GM10266 (cell line): ENCODE results near the gene ZIC2.

Experiments used
- DNase-seq: peaks from one replicate; pipeline ENCODE4 v3.0.0; 2012; ENCODE audit errors: extremely low spot score
- CTCF ChIP-seq: IDR thresholded peaks from 2 replicates; pipeline ENCODE4 v1.5.1; 2012; ENCODE audit warnings: mild to moderate bottlenecking, low read depth; ENCODE audit not compliant: control insufficient read depth, insufficient read depth; ENCODE audit errors: missing control alignments

ZIC2 gene

GRCh38 chr13:99960663-99961311 is 20.8 kb upstream of the ZIC2 start:
- no peak for DNase-seq

GRCh38 chr13:99961636-99962035 is 19.9 kb upstream of the ZIC2 start:
- no peak for TF ChIP-seq CTCF
- no peak for DNase-seq

More at GRCh38 chr13:99960663-99961311, 20.8 kb upstream of the ZIC2 start:
- no peak for TF ChIP-seq CTCF

- TF ChIP-seq CTCF: no peak
Measured at GRCh38 chr13:99962242-99962641, 19.3 kb upstream of the ZIC2 start.

GRCh38 chr13:99963816-99964339 is 17.7 kb upstream of the ZIC2 start:
- DNase-seq: no peak
- no peak for TF ChIP-seq CTCF

More at GRCh38 chr13:99962242-99962641, 19.3 kb upstream of the ZIC2 start:
- DNase-seq: no peak

- TF ChIP-seq CTCF: no peak
- DNase-seq: no peak
Measured at GRCh38 chr13:99965329-99966000, 16.1 kb upstream of the ZIC2 start.

GRCh38 chr13:99966064-99966805 is 15.3 kb upstream of the ZIC2 start:
- DNase-seq: no peak
- TF ChIP-seq CTCF: no peak
